Endothelial cell of hepatic sinusoid (primary cell): ENCODE measurements around the gene CPNE8.

ENCODE experiments used
- in situ Hi-C: cut with HindIII; loops from 2 replicates; pipeline ENCODE4 v1.10.0; 2017; ENCODE audit warnings: low sequenced_read_pairs

CPNE8 gene

GRCh38 chr12:38838056-38838850 lies 67.1 kb downstream of the CPNE8 start:
- in situ Hi-C loops, result no loop called here

DNA sequence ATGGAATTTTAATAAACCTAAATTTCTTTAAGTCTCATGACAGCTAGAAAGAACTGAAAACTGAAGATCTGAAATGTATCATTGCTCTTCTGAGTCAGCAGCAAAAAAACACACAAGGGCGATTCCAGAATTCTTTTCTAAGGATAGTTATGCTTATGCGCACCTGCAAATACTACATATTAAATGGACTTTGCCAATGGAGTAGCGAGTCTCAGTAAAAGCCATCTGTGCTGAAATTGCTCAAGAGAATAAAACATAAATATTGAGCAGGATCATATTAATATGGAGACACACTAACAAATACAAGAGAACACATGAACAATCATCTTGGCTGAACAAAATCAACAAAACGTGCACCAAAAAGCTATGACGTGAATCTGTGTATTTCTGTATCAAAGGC lies 73.7 kb downstream of the CPNE8 start:
- in situ Hi-C loops, result no loop called here

DNA sequence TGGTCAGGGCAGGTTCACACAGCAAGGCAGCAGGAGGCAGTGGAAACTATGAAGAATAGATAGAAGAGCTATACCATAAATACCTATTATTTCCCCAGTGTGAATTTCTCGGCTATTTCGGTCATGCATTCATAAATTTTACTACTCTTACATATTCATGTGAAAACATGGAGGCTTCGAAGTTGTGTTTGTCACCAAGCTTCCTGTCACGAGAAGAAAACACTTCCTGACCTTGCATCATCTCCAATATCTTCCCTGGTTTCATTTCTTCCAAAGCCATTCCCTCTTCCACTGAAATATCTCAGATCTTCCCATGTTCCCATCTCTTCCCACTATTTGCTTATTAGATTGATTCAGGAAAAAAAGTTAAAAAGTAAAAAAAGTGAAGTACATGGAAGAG lies 80.4 kb downstream of the CPNE8 start:
- in situ Hi-C loops, result no loop called here

GRCh38 chr12:38823738-38824137 lies 81.7 kb downstream of the CPNE8 start:
- in situ Hi-C loops, result no loop called here

GRCh38 chr12:38823314-38823713 lies 82.1 kb downstream of the CPNE8 start:
- in situ Hi-C loops, result no loop called here

DNA sequence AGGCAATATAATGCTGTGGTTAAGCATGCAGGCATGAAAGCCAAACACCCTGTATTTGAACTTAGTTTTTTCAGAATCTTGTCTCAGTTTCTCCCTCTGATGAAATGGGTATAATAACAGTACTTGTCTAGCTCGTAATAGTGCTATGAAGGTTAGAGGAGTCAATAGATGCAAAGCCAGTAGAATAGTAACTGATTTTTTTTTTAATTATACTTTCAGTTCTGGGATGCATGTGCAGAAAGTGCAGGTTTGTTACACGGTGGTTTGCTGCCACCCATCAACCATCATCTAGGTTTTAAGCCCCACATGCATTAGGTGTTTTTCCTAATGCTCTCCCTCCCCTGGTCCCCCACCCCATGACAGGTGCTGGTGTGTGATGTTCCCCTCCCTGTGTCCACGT lies 87.4 kb downstream of the CPNE8 start:
- in situ Hi-C loops, result no loop called here

- in situ Hi-C loops, result no loop called here
Measured at GRCh38 chr12:38813923-38814322, 91.5 kb downstream of the CPNE8 start.

GRCh38 chr12:38811814-38812356 lies 93.5 kb downstream of the CPNE8 start:
- in situ Hi-C loops, result no loop called here

DNA sequence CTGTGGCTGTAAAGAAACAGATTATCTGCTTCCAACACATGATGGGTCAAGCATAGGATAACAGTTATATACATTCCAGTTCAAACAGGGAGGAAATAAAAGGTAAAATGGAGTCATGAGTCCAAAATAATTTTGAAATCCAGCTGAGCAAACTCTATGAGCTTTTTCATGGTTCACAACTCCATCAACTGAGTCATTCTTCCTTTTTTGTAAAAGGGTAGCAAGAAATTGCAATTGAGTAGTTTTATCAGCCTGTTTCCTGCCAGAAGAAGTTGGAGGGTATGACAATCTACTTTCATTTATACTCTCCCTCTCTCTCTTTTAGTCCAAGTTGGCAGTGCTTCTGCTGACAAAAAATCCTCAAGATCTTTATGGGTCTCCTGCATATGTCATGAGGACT lies 95.6 kb downstream of the CPNE8 start:
- in situ Hi-C loops, result no loop called here

DNA sequence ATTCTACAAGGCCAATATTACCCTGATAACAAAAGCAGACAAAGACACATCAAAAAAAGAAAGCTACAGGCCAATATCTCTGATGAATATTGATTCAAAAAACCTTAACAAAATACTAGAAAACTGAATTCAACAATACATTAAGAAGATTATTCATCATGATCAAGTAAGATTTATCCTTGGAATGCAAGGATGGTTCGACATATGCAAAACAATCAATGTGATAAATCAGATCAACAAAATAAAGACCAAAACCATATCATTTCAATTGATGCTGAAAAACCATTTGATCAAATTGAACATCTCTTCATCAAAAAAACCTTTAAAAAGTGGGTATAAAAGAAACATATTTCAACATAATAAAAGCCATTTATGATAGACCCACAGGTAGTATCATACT lies 117.3 kb downstream of the CPNE8 start:
- in situ Hi-C loops, result no loop called here

DNA sequence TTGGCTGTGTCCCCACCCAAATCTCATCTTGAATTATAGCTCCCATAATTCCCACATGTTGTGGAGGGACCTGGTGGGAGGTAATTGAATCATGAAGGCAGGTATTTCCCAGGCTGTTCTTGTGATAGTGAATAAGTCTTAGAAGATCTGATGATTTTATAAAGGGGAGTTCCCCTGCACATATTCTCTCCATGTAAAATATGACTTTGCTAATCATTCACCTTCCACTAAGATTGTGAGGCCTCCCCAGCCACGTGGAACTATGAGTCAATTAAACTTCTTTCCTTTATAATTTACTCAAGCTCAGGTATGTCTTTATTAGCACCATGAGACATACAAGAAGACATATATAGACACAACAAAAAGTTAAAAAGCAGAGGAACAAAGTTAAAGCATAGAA lies 120.0 kb downstream of the CPNE8 start:
- in situ Hi-C loops, result no loop called here

GRCh38 chr12:38783304-38783703 lies 122.1 kb downstream of the CPNE8 start:
- in situ Hi-C loops, result no loop called here

DNA sequence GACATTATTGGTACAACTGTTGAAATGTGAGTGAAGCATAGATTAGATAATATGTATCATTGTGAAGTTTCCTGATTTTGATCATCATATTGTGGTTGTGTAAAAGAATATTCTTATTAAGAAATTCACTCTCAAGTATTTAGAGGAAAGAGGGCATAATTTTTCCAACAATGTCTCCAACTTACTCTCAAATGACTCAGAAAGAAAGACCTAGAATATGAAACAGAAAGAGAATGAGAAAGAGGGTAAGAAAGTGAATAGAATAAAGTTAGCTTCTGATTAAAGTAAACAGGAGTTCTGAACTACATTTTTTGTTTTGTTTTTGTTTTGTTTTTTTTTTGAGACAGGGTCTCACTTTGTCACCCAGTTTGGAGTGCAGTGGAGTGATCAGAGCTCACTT lies 123.0 kb downstream of the CPNE8 start:
- in situ Hi-C loops, result no loop called here

- in situ Hi-C loops, result loop anchor here (10.0 kb wide), 1 partner anchor 52 kb away; no protein-coding TSS in a partner anchor
Measured at GRCh38 chr12:38776647-38777046, 128.7 kb downstream of the CPNE8 start.

DNA sequence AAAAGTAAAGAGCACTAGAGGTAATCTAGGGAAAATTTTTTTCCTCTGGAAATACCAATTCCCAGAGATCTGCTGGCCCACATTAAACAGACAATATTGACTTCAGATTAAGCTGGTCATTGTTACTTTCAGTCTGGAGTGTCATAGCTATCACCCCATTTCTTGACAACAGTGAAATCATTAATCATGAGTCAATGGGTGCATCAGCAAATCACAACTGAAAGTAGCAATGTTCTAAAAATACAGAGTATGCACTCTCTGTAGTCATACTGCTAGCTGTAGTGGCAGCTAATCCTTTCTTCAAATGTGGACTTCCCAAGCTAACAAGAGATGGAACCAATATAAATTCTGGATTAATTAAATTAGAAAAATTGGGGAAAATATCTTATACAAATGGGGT lies 129.9 kb downstream of the CPNE8 start:
- in situ Hi-C loops, result loop anchor here (10.0 kb wide), 1 partner anchor 51 kb away; no protein-coding TSS in a partner anchor

GRCh38 chr12:38772437-38772836 lies 133.0 kb downstream of the CPNE8 start:
- in situ Hi-C loops, result loop anchor here (10.0 kb wide), 1 partner anchor 48 kb away; no protein-coding TSS in a partner anchor

DNA sequence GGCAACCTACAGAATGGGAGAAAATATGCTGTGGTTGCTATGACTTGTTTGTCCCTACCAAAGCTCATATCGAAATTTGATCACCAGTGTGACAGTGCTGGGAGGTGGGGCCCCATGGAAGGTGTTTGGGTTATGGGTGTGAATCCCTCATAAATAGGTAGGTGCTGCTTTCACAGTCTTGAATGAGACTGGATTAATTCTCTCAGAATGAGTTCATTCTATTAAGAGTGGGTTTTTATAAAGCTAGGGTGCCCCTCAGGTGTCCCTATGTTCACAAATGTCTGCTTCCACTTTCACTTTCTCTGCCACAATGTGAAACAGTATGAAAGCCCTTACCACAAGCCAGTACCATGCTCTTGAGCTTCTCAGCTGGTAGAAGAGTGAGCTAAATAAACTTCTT lies 133.5 kb downstream of the CPNE8 start:
- in situ Hi-C loops, result loop anchor here (10.0 kb wide), 1 partner anchor 47 kb away; no protein-coding TSS in a partner anchor

- in situ Hi-C loops, result no loop called here
Measured at GRCh38 chr12:38761636-38762342, 143.6 kb downstream of the CPNE8 start.

GRCh38 chr12:38761111-38761510 lies 144.3 kb downstream of the CPNE8 start:
- in situ Hi-C loops, result no loop called here

GRCh38 chr12:38759621-38760020 lies 145.8 kb downstream of the CPNE8 start:
- in situ Hi-C loops, result no loop called here

DNA sequence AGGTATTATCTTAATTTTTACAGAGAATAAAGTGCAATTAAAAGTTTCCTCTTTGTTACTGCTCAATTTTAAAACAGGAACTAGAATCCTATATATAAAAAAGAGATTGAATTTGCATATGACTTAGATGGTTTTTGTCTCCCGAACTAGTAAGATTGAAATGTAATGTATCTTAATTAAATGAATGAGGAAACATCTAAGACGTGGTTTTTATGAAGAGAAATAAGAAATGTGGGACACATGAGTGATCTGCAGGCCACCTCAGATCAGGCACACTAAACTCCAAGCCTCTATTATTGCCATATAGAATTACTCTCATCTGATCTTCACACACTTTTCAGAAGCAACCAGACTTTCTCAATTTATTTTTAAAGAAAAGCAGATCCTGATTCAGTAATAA lies 158.6 kb downstream of the CPNE8 start:
- in situ Hi-C loops, result no loop called here

DNA sequence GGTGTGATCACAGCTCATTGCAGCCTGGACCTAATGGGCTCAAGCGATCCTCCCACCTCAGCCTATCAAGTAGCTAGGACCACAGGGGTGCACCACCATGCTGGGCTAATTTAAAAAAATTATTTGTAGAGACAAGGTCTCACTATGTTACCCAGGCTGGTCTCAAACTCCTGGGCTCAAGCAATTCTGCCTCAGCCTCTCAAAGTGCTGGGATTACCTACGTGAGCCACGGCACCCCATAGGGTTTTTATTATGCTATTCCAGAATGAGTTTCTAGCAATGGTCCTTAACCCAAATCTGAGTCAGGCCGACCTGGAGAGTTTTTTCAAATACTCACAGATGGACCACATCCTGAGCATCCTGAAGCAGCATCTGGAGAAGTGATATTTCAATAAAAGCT lies 159.8 kb downstream of the CPNE8 start:
- in situ Hi-C loops, result no loop called here
